Right cardiac atrium (tissue), 5 donors: ENCODE measurements around the gene GABRD. TPM values are rescaled to one million over a fixed set of nuclear protein-coding genes. Genes with fewer than 3 reads are reported as not detected.
"Not testable (repeated sequence)": the region's sequence is repeated elsewhere in the genome, so short reads cannot be mapped to it uniquely, and the experiment has no call there.

Source experiments
- ATAC-seq, 2 donors: fragments of 200-7000 bp; cut with Tn5 transposase; one replicate each; pipeline versions ENCODE4 v1.8.0 to v1.9.1; 2020; ENCODE audit warnings: moderate library complexity in 2 of 2, mild to moderate bottlenecking in 1 of 2
- DNase-seq, 3 donors: peaks; one replicate each; pipeline ENCODE4 v3.0.0-alpha.2; 2020
- H3K27ac ChIP-seq: one replicate; pipeline ENCODE4 v1.5.1; 2013; ENCODE audit warnings: mild to moderate bottlenecking, low read length, control low read depth, moderate library complexity
- H3K27me3 ChIP-seq: one replicate; pipeline ENCODE4 v1.6.1; 2013; ENCODE audit not compliant: control insufficient read depth, insufficient read depth
- H3K4me1 ChIP-seq: one replicate; pipeline ENCODE4 v1.6.1; 2013; ENCODE audit warnings: low read length; ENCODE audit not compliant: control insufficient read depth, insufficient read depth
- H3K4me3 ChIP-seq: one replicate; pipeline ENCODE4 v1.5.1; 2013; ENCODE audit warnings: low read length, control low read depth
- H3K9me3 ChIP-seq: one replicate; pipeline ENCODE4 v1.6.1; 2013; ENCODE audit warnings: low read length; ENCODE audit not compliant: control insufficient read depth
- WGBS: extraction: QIAGEN DNeasy Blood & Tissue Kit; methylation state at CpG from one replicate; pipeline ENCODE4 v1.1.7; 2013; 5-methylcytosine and 5-hydroxymethylcytosine counted together
- intact Hi-C, 4 donors: fragments of 100-400 bp; cut with DNase I; formaldehyde crosslinking; loops; one replicate each; pipeline versions ENCODE4 v1.11.0 to v1.14.0; 2022 to 2023
- polyA plus RNA-seq: library from polyadenylated mRNA; stranded (reverse); fragments of 200-250 nt; gene quantifications from one replicate; pipeline ENCODE4 v1.2.3, GENCODE V29; 2013
- total RNA-seq, 4 donors: library from RNA; stranded (reverse); fragmentation: NEBNext Ultra II Directional; extraction: Animal tissue kit (Norgen Biotek cat#: 25700); gene quantifications; one replicate each; pipeline ENCODE4 v1.2.1, GENCODE V29; 2021
- donor health status: healthy with polysubstance abuse.
- donor health status: DM: no; HTN: yes; CAD: no.
- donor health status: DM: no; HTN: no; CAD: no.
- donor health status: DM: no; HTN: yes; CAD: no; lungs with severe emphysema.
- donor health status: DM: yes; HTN: yes; CAD: no.

GABRD gene
- total and polyA plus RNA-seq, 5 donors: 0.26 to 0.85 (median 0.46) TPM; not detected in 1

DNA sequence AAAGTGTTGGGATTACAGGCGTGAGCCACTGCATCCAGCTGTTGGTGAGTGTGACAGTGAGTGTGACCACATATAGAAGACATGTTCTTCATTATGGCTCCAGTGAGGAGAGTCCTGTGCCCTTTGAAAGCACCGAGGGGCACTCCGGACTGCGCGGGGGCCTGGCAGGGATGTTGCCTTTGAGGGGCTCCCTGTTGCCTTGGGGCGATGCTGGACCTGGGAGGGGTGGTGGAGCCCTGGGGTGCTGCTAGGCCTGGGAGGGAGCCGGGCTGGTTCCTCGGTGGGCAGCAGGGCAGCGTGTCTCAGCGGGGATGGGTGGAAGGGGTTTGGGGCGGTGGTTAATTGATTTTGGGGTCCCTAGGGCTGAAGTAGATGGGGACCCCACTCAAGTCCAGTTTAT, 41.0 kb upstream of the GABRD start:
- H3K27ac ChIP-seq: no peak overlapping the region
- no peaks in the 10 kb centered on the region for H3K9me3 ChIP-seq
- 90% methylated on average over 11 of the region's 11 CpGs for WGBS
- no peaks in the 10 kb centered on the region for H3K27me3 ChIP-seq
- DNase-seq: peak in 1 of 3 donors; percentile 18
- ATAC-seq: no peak
- intact Hi-C loops: no loop called here
- H3K4me1 ChIP-seq: no peaks in the 10 kb centered on the region
- no peak overlapping the region for H3K4me3 ChIP-seq

DNA sequence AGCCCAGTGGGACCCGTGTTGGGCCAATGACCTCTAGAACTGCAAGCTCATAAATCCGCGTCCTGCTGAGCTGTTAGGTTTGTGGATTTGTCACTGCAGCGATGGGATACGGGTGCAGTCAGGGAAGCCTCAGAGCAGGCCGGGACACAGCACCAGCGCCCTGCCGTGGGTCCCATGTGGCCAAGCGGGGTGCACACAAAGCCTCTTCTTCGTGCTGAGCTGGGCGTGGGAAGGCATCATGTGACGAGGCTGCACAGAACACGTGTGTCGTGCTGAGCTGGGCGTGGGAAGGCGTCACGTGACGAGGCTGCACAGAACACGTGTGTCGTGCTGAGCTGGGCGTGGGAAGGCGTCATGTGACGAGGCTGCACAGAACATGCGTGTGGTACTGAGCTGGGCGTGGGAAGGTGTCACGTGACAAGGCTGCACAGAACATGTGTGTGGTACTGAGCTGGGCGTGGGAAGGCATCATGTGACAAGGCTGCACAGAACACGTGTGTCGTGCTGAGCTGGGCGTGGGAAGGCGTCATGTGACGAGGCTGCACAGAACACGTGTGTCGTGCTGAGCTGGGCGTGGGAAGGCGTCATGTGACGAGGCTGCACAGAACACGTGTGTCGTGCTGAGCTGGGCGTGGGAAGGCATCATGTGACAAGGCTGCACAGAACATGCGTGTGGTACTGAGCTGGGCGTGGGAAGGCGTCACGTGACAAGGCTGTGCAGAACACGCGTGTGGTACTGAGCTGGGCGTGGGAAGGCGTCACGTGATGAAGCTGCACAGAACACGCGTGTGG, 40.3 kb upstream of the GABRD start:
- H3K9me3 ChIP-seq, H3K27ac ChIP-seq, ATAC-seq, H3K4me3 ChIP-seq, H3K27me3 ChIP-seq, H3K4me1 ChIP-seq, intact Hi-C loops: not testable (repeated sequence)
- 95% methylated on average over 50 of the region's 51 CpGs for WGBS
- peak in 1 of 3 donors; percentile 6 for DNase-seq

DNA sequence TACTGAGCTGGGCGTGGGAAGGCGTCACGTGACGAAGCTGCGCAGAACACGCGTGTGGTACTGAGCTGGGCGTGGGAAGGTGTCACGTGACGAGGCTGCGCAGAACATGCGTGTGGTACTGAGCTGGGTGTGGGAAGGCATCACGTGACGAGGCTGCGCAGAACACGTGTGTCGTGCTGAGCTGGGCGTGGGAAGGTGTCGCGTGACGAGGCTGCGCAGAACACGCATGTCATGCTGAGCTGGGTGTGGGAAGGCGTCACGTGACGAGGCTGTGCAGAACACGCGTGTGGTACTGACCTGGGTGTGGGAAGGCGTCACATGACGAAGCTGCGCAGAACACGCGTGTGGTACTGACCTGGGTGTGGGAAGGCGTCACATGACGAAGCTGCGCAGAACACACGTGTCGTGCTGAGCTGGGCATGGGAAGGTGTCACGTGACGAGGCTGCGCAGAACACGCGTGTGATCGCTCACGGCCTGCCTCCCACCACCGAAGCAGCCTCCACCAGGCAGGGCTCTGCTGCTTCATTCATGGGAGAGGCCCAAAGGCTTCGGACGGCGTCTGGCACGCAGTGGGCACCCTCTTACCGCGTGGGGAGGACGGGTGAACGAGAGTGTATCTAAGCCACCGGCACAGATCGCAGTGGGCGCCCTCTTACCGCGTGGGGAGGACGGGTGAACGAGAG, 39.5 kb upstream of the GABRD start:
- no peaks in the 10 kb centered on the region for H3K27me3 ChIP-seq
- DNase-seq (peak in 1 of 3 donors; percentile 20), ATAC-seq (no peak)
- intact Hi-C loops: no loop called here
- no peaks in the 10 kb centered on the region for H3K4me1 ChIP-seq
- H3K4me3 ChIP-seq: no peak overlapping the region
- no peaks in the 10 kb centered on the region for H3K9me3 ChIP-seq
- no peak overlapping the region for H3K27ac ChIP-seq
- 96% methylated on average over 61 of the region's 61 CpGs for WGBS

DNA sequence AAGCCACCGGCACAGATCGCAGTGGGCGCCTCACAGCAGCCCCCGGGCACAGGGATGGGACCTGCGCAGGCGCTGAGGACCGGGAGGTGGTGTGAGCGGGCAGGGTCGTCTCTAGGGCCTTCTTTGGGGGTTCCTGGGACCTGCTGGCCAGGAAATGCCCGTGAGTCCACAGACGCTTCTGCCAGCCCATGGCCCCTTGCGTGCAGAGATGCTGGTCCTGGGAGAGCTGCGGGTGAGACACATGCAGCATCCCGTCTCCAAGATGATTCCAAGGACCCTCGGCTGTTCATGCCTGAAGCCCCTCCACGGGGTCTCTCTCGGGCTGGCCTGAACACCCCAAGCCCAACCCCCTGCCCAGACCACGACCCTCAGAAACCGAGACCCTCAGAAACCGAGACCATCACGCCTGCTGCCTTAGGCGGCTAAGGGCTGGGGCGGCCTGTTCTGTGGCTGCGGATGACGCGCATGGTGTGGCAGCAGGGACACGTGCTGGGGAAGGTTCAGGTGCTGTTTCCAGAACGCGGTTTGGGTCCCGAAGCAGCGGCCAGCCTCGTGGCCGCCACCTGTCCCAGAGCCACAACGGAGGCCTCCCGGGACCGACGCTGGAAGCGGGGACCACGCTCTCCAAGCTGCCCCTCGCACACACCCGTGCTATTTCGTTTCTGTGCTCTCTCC, 38.5 kb upstream of the GABRD start:
- no peaks in the 10 kb centered on the region for H3K4me1 ChIP-seq
- DNase-seq (peak in 1 of 3 donors; percentile 20), ATAC-seq (no peak)
- H3K4me3 ChIP-seq: no peak overlapping the region
- H3K27ac ChIP-seq: no peak overlapping the region
- 93% methylated on average over 42 of the region's 42 CpGs for WGBS
- no peaks in the 10 kb centered on the region for H3K27me3 ChIP-seq
- H3K9me3 ChIP-seq: no peaks in the 10 kb centered on the region
- intact Hi-C loops: no loop called here

DNA sequence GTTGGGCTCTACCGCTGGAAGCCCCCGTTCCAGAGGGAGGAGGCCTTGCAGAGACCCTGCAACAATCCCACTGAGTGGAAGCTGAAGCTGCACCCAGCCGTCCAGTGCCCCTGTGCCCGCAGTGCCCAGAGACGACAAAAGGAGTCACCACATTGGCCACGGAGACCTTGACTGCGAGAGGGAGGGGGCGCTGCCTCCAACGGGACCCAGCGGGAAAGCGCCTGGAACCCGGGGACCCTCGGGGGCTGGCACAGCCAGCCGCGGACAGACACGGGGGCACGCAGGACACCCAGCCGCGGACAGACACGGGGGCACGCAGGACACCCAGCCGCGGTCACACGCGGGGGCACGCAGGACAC, 38.0 kb upstream of the GABRD start:
- peak in 1 of 3 donors; percentile 32 for DNase-seq
- H3K4me1 ChIP-seq: no peaks in the 10 kb centered on the region
- H3K27me3 ChIP-seq: no peaks in the 10 kb centered on the region
- H3K4me3 ChIP-seq: no peak overlapping the region
- intact Hi-C loops: no loop called here
- H3K9me3 ChIP-seq: no peaks in the 10 kb centered on the region
- 96% methylated on average over 26 of the region's 26 CpGs for WGBS
- H3K27ac ChIP-seq: no peak overlapping the region
- no peak for ATAC-seq

DNA sequence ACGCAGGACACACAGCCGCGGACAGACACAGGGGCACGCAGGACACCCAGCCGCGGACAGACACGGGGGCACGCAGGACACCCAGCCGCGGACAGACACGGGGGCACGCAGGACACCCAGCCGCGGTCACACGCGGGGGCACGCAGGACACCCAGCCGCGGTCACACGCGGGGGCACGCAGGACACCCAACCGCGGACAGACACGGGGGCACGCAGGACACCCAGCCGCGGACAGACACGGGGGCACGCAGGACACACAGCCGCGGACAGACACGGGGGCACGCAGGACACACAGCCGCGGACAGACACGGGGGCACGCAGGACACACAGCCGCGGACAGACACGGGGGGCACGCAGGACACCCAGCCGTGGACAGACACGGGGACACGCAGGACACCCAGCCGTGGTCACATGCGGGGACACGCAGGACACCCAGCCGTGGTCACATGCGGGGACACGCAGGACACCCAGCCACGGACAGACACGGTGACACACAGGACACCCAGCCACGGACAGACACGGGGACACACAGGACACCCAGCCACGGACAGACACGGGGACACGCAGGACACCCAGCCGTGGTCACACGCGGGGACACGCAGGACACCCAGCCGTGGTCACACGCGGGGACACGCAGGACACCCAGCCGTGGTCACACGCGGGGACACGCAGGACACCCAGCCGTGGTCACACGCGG, 37.4 kb upstream of the GABRD start:
- intact Hi-C loops, H3K9me3 ChIP-seq, ATAC-seq, H3K4me1 ChIP-seq, H3K27ac ChIP-seq, H3K27me3 ChIP-seq, H3K4me3 ChIP-seq: not testable (repeated sequence)
- peak in 2 of 3 donors; percentile 11 to 17 for DNase-seq
- WGBS: 98% methylated on average over 72 of the region's 73 CpGs

DNA sequence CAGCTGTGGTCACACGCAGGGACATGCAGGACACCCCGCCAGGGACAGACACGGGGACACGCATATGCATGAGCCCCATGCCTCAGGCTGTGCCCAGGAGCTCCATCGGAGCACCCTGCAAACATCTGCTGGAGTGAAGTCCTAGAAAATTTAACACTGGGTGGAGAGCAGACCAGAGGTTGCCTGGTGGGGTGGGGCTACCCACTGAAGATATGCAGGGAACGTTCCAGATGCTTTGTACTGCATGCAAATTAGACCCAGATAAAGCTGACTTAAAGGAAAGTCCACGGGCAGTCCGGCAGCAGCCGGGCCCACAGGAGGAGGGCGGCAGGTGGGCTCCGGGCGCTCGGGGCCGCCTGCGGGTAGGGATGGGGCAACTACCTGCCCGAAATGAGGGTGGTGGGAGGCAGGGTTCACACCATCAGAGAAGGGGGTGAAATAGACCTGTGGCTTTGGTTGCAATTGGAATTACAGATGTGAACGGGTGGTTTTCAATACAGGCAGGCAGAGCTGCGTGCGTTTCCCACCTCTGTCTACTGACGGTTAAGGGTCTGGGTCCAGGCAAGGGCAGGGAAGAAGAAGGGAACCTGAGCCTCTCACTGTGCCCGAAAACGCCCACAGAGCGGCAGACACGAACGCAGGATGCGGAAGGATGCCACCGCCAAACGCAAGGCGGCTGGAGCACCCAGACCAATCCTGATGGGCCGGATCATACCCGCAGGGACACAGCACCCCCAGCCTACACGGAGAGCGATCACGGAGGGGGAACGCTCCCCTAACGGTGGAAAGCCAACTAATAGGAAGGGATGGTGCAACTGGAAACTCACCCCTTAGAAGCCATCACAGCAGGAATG, 36.5 kb upstream of the GABRD start:
- Histone ChIP-seq H3K4me1 (no peaks in the 10 kb centered on the region), H3K9me3 (no peaks in the 10 kb centered on the region), H3K27me3 (no peaks in the 10 kb centered on the region), H3K4me3 (no peak overlapping the region), H3K27ac (no peak overlapping the region)
- peak in 2 of 3 donors; percentile 9 to 12 for DNase-seq
- 88% methylated on average over 36 of the region's 36 CpGs for WGBS
- ATAC-seq: no peak
- intact Hi-C loops: no loop called here

DNA sequence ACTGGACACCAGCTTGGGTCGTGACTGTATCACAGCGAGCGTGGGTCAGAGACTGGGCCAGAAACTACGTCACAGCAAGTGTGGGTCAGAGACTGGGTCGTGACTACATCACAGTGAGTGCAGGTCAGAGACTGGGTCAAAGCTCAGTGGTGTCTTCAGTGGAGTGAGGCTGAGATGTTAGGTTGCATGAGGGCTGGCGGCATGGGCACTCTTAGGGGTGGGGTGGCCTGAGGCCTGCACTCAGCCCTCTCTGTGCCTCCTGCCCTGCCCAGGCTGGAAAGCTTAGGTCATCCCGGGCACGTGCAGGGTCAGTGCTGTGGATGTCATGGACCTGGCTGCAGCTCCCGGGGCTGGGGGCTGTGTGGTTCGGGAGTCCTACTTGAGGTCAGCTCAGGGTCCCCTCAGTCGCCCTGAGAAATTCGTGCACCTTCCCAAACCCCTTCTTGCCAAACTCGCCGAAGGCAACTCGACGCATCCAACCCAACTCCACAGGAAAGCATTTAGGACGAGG, 34.5 kb upstream of the GABRD start:
- no peaks in the 10 kb centered on the region for H3K9me3 ChIP-seq
- no peak overlapping the region for H3K27ac ChIP-seq
- H3K4me3 ChIP-seq: no peak overlapping the region
- ATAC-seq (no peak), DNase-seq (peak in 1 of 3 donors; percentile 23)
- H3K4me1 ChIP-seq: no peaks in the 10 kb centered on the region
- no peaks in the 10 kb centered on the region for H3K27me3 ChIP-seq
- intact Hi-C loops: no loop called here
- WGBS: 85% methylated on average over 17 of the region's 17 CpGs

DNA sequence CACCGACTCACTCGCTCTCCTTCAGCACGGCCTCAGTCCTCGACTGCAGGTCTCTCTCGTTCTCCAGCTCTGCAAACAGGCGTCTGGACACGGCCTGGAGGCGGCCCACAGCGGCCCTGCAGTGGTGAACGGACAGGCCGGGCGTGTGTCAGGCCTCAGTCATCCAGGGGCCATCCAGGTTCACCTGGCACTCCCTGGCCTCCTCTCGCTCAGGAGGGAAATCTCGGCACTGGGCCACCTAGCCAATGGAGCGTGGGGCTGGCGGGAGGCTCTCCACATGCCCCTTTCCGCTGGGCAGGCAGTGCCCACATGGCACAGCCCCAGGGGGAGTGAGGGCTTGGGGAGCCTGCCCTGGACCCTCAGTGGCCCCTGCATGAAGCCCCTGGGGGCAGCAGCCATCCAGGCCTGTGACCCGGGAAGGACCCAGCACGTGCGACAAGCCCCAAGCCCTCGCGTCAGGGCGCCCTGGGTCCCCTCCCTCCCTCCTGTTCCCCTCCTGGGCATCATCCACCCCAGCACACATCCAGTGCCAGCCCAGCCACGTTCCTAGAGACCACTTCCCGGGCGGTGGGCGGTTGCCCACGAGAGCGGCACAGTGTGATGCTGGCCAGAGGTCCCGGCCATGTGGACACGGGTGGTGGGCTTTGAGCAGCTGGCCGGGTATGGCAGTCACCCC, 33.6 kb upstream of the GABRD start:
- peak in 2 of 3 donors; percentile 19 to 32 for DNase-seq
- WGBS: 90% methylated on average over 32 of the region's 32 CpGs
- intact Hi-C loops: no loop called here
- Histone ChIP-seq H3K4me1 (no peaks in the 10 kb centered on the region), H3K9me3 (no peaks in the 10 kb centered on the region), H3K27ac (no peak overlapping the region), H3K4me3 (no peak overlapping the region), H3K27me3 (no peaks in the 10 kb centered on the region)
- no peak for ATAC-seq
